Measurements from ENCODE around the gene TMEM214.

TMEM214 gene

GRCh38 chr2:27000228-27000627 lies 32.5 kb upstream of the TMEM214 start:
- H3K4me3 ChIP-seq (ENCODE audit: low read length), result no peak overlapping the region
- no peak overlapping the region for H3K27ac ChIP-seq (ENCODE audit: low read length)
- H3K27me3 ChIP-seq (ENCODE audit: control insufficient read depth, insufficient read depth, low read length), result no peaks in the 10 kb centered on the region
- H3K9ac ChIP-seq (ENCODE audit: low read length), result no peak overlapping the region
- H3K9me3 ChIP-seq (ENCODE audit: control insufficient read depth, low read depth, low read length), result no peaks in the 10 kb centered on the region
- H3K4me1 ChIP-seq (ENCODE audit: control insufficient read depth, low read depth, low read length), result no peaks in the 10 kb centered on the region
- H3K36me3 ChIP-seq (ENCODE audit: control insufficient read depth, low read depth, low read length), result no peaks in the 10 kb centered on the region

DNA sequence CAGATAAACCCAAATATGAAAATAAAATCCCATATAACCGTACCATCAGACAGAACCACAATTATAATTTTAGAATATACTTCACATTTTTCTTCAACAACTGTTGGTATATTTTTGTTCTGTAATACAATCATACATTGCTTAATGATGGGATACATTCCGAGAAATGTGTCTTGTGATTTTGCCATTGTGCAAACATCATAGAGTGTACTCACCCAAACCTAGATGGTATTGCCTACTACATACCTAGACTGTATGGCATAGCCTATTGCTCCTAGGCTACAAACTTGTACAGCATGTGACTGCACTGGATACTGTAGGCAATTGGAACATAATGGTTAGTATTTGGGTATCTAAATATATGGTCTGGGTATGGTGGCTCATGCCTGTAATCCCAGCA lies 31.8 kb upstream of the TMEM214 start:
- Histone ChIP-seq H3K36me3 (ENCODE audit: control insufficient read depth, low read depth, low read length) (no peaks in the 10 kb centered on the region), H3K4me3 (ENCODE audit: low read length) (no peak overlapping the region), H3K27ac (ENCODE audit: low read length) (no peak overlapping the region), H3K9me3 (ENCODE audit: control insufficient read depth, low read depth, low read length) (no peaks in the 10 kb centered on the region), H3K27me3 (ENCODE audit: control insufficient read depth, insufficient read depth, low read length) (no peaks in the 10 kb centered on the region), H3K4me1 (ENCODE audit: control insufficient read depth, low read depth, low read length) (no peaks in the 10 kb centered on the region), H3K9ac (ENCODE audit: low read length) (no peak overlapping the region)

- H3K4me1 ChIP-seq (ENCODE audit: control insufficient read depth, low read depth, low read length), result no peaks in the 10 kb centered on the region
- H3K9ac ChIP-seq (ENCODE audit: low read length), result no peak overlapping the region
- no peaks in the 10 kb centered on the region for H3K27me3 ChIP-seq (ENCODE audit: control insufficient read depth, insufficient read depth, low read length)
- no peaks in the 10 kb centered on the region for H3K9me3 ChIP-seq (ENCODE audit: control insufficient read depth, low read depth, low read length)
- H3K36me3 ChIP-seq (ENCODE audit: control insufficient read depth, low read depth, low read length), result no peaks in the 10 kb centered on the region
- H3K27ac ChIP-seq (ENCODE audit: low read length), result no peak overlapping the region
- no peak overlapping the region for H3K4me3 ChIP-seq (ENCODE audit: low read length)
Measured at GRCh38 chr2:27001950-27002349, 30.8 kb upstream of the TMEM214 start.

GRCh38 chr2:27003007-27003406 lies 29.8 kb upstream of the TMEM214 start:
- H3K9ac ChIP-seq (ENCODE audit: low read length), result no peak overlapping the region
- no peaks in the 10 kb centered on the region for H3K36me3 ChIP-seq (ENCODE audit: control insufficient read depth, low read depth, low read length)
- no peaks in the 10 kb centered on the region for H3K9me3 ChIP-seq (ENCODE audit: control insufficient read depth, low read depth, low read length)
- no peak overlapping the region for H3K27ac ChIP-seq (ENCODE audit: low read length)
- no peaks in the 10 kb centered on the region for H3K27me3 ChIP-seq (ENCODE audit: control insufficient read depth, insufficient read depth, low read length)
- no peaks in the 10 kb centered on the region for H3K4me1 ChIP-seq (ENCODE audit: control insufficient read depth, low read depth, low read length)
- H3K4me3 ChIP-seq (ENCODE audit: low read length), result no peak overlapping the region

DNA sequence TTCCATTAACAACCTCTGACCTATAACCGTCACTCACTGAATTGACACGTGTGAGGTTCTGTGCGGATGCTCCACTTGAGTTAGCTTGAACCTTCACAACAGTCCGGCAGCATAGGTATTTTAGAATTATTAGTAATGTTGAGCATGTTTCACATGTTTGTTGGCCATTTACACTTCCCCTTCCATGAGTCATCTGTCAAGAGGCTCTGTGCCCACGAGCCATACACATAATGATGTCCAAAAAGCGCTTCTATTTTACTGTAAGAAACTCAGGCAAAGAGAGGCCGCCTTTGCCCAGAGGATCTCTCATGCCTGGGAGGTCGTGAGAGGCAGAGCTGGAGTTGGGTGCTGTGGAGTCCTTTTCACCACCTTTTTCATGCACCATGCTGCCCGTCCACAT lies 28.9 kb upstream of the TMEM214 start:
- no peak overlapping the region for H3K9ac ChIP-seq (ENCODE audit: low read length)
- H3K4me1 ChIP-seq (ENCODE audit: control insufficient read depth, low read depth, low read length), result no peaks in the 10 kb centered on the region
- no peak overlapping the region for H3K4me3 ChIP-seq (ENCODE audit: low read length)
- no peak overlapping the region for H3K27ac ChIP-seq (ENCODE audit: low read length)
- no peaks in the 10 kb centered on the region for H3K27me3 ChIP-seq (ENCODE audit: control insufficient read depth, insufficient read depth, low read length)
- no peaks in the 10 kb centered on the region for H3K36me3 ChIP-seq (ENCODE audit: control insufficient read depth, low read depth, low read length)
- no peaks in the 10 kb centered on the region for H3K9me3 ChIP-seq (ENCODE audit: control insufficient read depth, low read depth, low read length)

- H3K27me3 ChIP-seq (ENCODE audit: control insufficient read depth, insufficient read depth, low read length), result no peaks in the 10 kb centered on the region
- no peak overlapping the region for H3K4me3 ChIP-seq (ENCODE audit: low read length)
- no peak overlapping the region for H3K27ac ChIP-seq (ENCODE audit: low read length)
- H3K9me3 ChIP-seq (ENCODE audit: control insufficient read depth, low read depth, low read length), result no peaks in the 10 kb centered on the region
- H3K9ac ChIP-seq (ENCODE audit: low read length), result no peak overlapping the region
- H3K36me3 ChIP-seq (ENCODE audit: control insufficient read depth, low read depth, low read length), result no peaks in the 10 kb centered on the region
- no peaks in the 10 kb centered on the region for H3K4me1 ChIP-seq (ENCODE audit: control insufficient read depth, low read depth, low read length)
Measured at GRCh38 chr2:27006602-27007415, 26.0 kb upstream of the TMEM214 start.

GRCh38 chr2:27007416-27008374 lies 25.1 kb upstream of the TMEM214 start:
- no peaks in the 10 kb centered on the region for H3K36me3 ChIP-seq (ENCODE audit: control insufficient read depth, low read depth, low read length)

GRCh38 chr2:27008678-27009077 lies 24.1 kb upstream of the TMEM214 start:
- Histone ChIP-seq H3K4me1 (ENCODE audit: control insufficient read depth, low read depth, low read length) (no peaks in the 10 kb centered on the region), H3K4me3 (ENCODE audit: low read length) (no peak overlapping the region), H3K36me3 (ENCODE audit: control insufficient read depth, low read depth, low read length) (no peaks in the 10 kb centered on the region), H3K9me3 (ENCODE audit: control insufficient read depth, low read depth, low read length) (no peaks in the 10 kb centered on the region), H3K27me3 (ENCODE audit: control insufficient read depth, insufficient read depth, low read length) (no peaks in the 10 kb centered on the region), H3K27ac (ENCODE audit: low read length) (no peak overlapping the region), H3K9ac (ENCODE audit: low read length) (no peak overlapping the region)

More at GRCh38 chr2:27007416-27008374, 25.1 kb upstream of the TMEM214 start:
- no peak overlapping the region for H3K9ac ChIP-seq (ENCODE audit: low read length)
- H3K9me3 ChIP-seq (ENCODE audit: control insufficient read depth, low read depth, low read length), result no peaks in the 10 kb centered on the region
- no peak overlapping the region for H3K4me3 ChIP-seq (ENCODE audit: low read length)
- no peaks in the 10 kb centered on the region for H3K27me3 ChIP-seq (ENCODE audit: control insufficient read depth, insufficient read depth, low read length)
- H3K27ac ChIP-seq (ENCODE audit: low read length), result no peak overlapping the region
- no peaks in the 10 kb centered on the region for H3K4me1 ChIP-seq (ENCODE audit: control insufficient read depth, low read depth, low read length)

DNA sequence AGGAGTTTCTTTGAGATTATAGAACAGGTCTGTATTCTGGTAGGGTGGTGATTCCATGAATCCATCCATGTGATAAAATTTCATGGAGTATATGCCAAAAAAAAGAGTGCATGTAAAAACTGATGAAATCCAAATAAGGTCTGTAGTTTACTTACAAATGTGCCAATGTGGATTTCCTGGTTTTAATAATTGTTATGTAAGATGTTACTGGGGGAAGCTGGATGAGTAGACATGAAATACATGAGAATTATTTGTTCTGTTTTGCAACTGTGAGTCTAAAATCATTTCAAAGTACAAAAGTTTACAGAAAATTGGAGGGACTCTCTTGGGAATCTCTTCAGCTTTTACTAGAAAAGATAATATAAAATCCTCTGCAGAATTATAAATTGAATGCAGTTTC lies 23.7 kb upstream of the TMEM214 start:
- Histone ChIP-seq H3K27me3 (ENCODE audit: control insufficient read depth, insufficient read depth, low read length) (no peaks in the 10 kb centered on the region), H3K4me3 (ENCODE audit: low read length) (no peak overlapping the region), H3K36me3 (ENCODE audit: control insufficient read depth, low read depth, low read length) (no peaks in the 10 kb centered on the region), H3K9me3 (ENCODE audit: control insufficient read depth, low read depth, low read length) (no peaks in the 10 kb centered on the region), H3K27ac (ENCODE audit: low read length) (no peak overlapping the region), H3K4me1 (ENCODE audit: control insufficient read depth, low read depth, low read length) (no peaks in the 10 kb centered on the region), H3K9ac (ENCODE audit: low read length) (no peak overlapping the region)

GRCh38 chr2:27009716-27010115 lies 23.0 kb upstream of the TMEM214 start:
- H3K27me3 ChIP-seq (ENCODE audit: control insufficient read depth, insufficient read depth, low read length), result no peaks in the 10 kb centered on the region
- H3K9ac ChIP-seq (ENCODE audit: low read length), result no peak overlapping the region
- no peaks in the 10 kb centered on the region for H3K4me1 ChIP-seq (ENCODE audit: control insufficient read depth, low read depth, low read length)
- no peak overlapping the region for H3K27ac ChIP-seq (ENCODE audit: low read length)
- no peaks in the 10 kb centered on the region for H3K36me3 ChIP-seq (ENCODE audit: control insufficient read depth, low read depth, low read length)
- no peak overlapping the region for H3K4me3 ChIP-seq (ENCODE audit: low read length)
- H3K9me3 ChIP-seq (ENCODE audit: control insufficient read depth, low read depth, low read length), result no peaks in the 10 kb centered on the region

- Histone ChIP-seq H3K9me3 (ENCODE audit: control insufficient read depth, low read depth, low read length) (no peaks in the 10 kb centered on the region), H3K27me3 (ENCODE audit: control insufficient read depth, insufficient read depth, low read length) (no peaks in the 10 kb centered on the region), H3K4me1 (ENCODE audit: control insufficient read depth, low read depth, low read length) (no peaks in the 10 kb centered on the region), H3K36me3 (ENCODE audit: control insufficient read depth, low read depth, low read length) (no peaks in the 10 kb centered on the region), H3K4me3 (ENCODE audit: low read length) (no peak overlapping the region), H3K9ac (ENCODE audit: low read length) (no peak overlapping the region), H3K27ac (ENCODE audit: low read length) (no peak overlapping the region)
Measured at GRCh38 chr2:27010139-27010538, 22.6 kb upstream of the TMEM214 start.

Data from iPS-18a (cell line).